Mesothelial cell of epicardium (in vitro differentiated cells): ENCODE data around the gene RPS6KA1. TPM values are rescaled to one million over a fixed set of nuclear protein-coding genes. Genes with fewer than 3 reads are reported as not detected.
"Not testable (repeated sequence)": the region's sequence is repeated elsewhere in the genome, so short reads cannot be mapped to it uniquely, and the experiment has no call there.

ENCODE experiments used
- DNase-seq, 2 experiments: peaks; one replicate each; pipeline ENCODE4 v3.0.0; 2021; ENCODE audit warnings: low spot score in 2 of 2; ENCODE audit not compliant: unreplicated experiment in 2 of 2
- H3K27ac Mint-ChIP-seq: 2 replicates; pipeline ENCODE4 v1.8.0; 2021; ENCODE audit warnings: mixed read lengths
- H3K27me3 Mint-ChIP-seq: 2 replicates; pipeline ENCODE4 v1.8.0; 2021; ENCODE audit warnings: low read depth, mixed read lengths
- H3K36me3 Mint-ChIP-seq: 2 replicates; pipeline ENCODE4 v1.8.0; 2021; ENCODE audit warnings: mixed read lengths
- H3K4me1 Mint-ChIP-seq: 2 replicates; pipeline ENCODE4 v1.8.0; 2021; ENCODE audit warnings: mixed read lengths
- H3K4me3 Mint-ChIP-seq: 2 replicates; pipeline ENCODE4 v1.8.0; 2021; ENCODE audit warnings: mild to moderate bottlenecking, moderate library complexity, mixed read lengths
- H3K9me3 Mint-ChIP-seq: 2 replicates; pipeline ENCODE4 v1.8.0; 2021; ENCODE audit warnings: mixed read lengths
- CTCF ChIP-seq: fragments of 200-600 bp; sonication (generic); IDR thresholded peaks from one replicate; pipeline ENCODE4 v1.5.0; 2021; ENCODE audit warnings: antibody characterized with exemption; ENCODE audit not compliant: unreplicated experiment
- total RNA-seq: library from RNA; stranded (reverse); gene quantifications from 3 replicates; pipeline ENCODE4 v1.2.1, GENCODE V29; 2021

The RPS6KA1 gene
- total RNA-seq, 1 donor from 2014 or later, result 20.2 TPM

DNA sequence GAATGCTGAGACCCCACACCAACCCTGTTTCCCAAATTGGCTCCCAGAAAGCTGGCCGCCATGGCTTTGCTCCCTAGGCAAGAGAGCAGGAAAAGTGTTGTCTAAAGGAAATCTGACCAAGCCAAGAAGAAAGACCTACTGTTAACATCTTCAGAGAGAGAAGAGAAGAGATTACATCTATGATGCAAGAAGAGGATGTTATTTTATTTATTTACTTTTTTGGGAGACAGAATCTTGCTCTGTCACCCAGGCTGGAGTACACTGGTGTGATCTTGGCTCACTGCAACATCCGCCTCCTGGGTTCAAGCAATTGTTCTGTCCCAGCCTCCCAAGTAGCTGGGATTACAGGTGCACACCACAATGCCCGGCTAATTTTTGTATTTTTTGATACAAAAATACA, 35.6 kb upstream of the RPS6KA1 start:
- Mint-ChIP-seq H3K27ac (no peak overlapping the region), H3K36me3 (no peaks in the 10 kb centered on the region), H3K4me1 (no peaks in the 10 kb centered on the region), H3K9me3 (no peaks in the 10 kb centered on the region), H3K27me3 (no peaks in the 10 kb centered on the region), H3K4me3 (no peak overlapping the region)
- DNase-seq, result no peak
- TF ChIP-seq CTCF, result no peak

DNA sequence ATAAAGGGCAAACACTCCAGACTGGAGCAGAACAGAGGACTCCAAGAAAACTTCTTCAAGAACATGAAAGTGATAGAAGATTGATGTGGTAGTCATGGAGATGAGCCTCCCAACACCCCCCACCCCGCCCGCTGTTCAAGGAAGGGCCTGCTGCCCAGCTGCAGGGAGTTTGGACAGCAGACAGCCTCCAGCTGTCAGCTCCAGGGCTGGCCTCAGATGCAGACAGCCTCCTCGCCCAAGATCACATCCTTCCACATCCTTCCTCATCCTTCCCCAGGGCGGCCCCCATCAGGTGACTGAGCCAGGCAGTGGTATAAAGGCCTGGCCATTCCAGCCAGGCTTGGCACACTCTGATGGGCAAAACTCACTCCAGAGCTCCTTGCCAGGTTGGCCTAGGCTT, 32.7 kb upstream of the RPS6KA1 start:
- no peaks in the 10 kb centered on the region for H3K27me3 Mint-ChIP-seq
- peaks cover 2% of the 10 kb centered on the region for H3K4me1 Mint-ChIP-seq
- H3K36me3 Mint-ChIP-seq, result no peaks in the 10 kb centered on the region
- DNase-seq, result no peak
- H3K27ac Mint-ChIP-seq, result no peak overlapping the region
- no peaks in the 10 kb centered on the region for H3K9me3 Mint-ChIP-seq
- H3K4me3 Mint-ChIP-seq, result no peak overlapping the region
- TF ChIP-seq CTCF, result no peak

DNA sequence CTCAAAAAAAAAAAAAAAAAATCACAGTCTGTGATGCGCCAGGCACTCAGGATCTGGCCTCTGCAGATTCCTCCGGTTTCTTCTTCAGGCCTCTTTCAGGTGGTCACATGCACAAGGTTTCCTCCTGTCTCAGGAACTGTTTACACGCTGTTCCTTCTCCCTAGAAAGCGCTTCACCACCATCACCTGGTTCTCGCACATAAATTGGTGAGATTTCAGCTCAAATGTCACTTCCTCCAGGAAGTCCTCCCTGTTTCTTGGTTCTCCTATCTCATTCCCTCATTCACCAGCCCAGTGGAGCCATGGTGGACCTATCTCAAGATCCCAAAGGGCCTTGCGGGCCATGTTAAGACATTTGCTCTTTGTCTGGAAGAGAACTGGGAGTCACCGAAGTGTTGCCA, 30.7 kb upstream of the RPS6KA1 start:
- no peaks in the 10 kb centered on the region for H3K36me3 Mint-ChIP-seq
- H3K9me3 Mint-ChIP-seq, result no peaks in the 10 kb centered on the region
- no peaks in the 10 kb centered on the region for H3K27me3 Mint-ChIP-seq
- TF ChIP-seq CTCF, result no peak
- peak overlapping the region; percentile 31 for H3K4me3 Mint-ChIP-seq
- DNase-seq, result no peak
- no peak overlapping the region for H3K27ac Mint-ChIP-seq
- peaks cover 2% of the 10 kb centered on the region for H3K4me1 Mint-ChIP-seq

DNA sequence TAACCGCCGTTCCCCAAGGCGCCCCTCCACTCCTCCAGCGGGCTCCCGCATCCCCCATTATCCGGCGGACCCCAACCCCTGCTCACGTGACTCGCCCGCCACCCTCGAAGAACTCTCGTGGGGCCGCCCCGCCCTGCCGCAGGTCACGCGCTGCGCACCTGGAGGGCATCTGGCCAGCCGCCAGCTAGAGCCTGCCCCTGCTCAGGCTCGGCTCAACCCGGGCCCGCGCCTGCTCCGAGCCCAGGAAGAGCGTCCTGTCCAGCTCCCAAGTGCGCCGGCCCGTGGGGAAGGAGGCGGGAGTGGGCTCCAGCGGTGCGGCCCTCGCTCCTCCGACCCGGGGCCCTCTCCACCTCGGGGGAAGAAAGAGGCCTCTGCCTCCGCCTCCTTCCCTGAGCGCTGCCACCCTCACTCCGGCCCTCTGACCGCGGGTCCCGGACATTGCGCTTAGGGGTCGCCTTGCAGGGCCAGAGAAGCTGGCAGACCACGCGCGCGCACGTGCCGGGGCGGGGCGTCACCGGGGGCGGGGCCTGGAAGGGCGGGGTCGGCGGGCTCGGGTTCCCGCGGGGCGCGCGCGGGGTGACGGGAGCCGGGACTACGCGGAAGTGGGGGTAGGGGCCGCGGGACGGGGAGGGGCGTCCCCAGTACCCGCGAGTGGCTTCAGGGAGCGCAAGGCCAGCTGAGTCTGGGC, 28.9 kb upstream of the RPS6KA1 start:
- H3K4me3 Mint-ChIP-seq, result peak overlapping the region; percentile 77
- H3K27me3 Mint-ChIP-seq, result no peaks in the 10 kb centered on the region
- DNase-seq, result peak; percentile 78 to 88
- peak overlapping the region; percentile 78 for H3K27ac Mint-ChIP-seq
- no peaks in the 10 kb centered on the region for H3K36me3 Mint-ChIP-seq
- peaks cover 2% of the 10 kb centered on the region for H3K4me1 Mint-ChIP-seq
- TF ChIP-seq CTCF, result peak; percentile 76
- no peaks in the 10 kb centered on the region for H3K9me3 Mint-ChIP-seq

DNA sequence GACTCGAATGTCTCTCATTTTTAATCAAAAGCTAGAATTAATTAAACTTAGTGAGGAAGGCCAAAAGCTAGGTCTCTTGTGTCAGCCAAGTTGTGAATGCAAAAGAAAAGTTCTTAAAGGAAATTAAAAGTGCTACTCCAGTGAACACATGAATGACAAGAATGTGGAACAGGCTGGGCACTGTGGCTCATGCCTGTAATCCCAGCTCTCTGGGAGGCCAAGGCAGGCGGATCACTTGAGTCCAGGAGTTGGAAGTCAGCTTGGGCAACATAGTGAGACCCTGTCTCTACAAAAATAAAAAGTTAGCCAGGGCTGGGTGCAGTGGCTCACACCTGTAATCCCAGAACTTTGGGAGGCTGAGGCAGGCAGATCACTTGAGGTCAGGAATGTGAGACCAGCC, 18.9 kb upstream of the RPS6KA1 start:
- not testable (repeated sequence) for H3K4me3 Mint-ChIP-seq, H3K4me1 Mint-ChIP-seq, DNase-seq, H3K9me3 Mint-ChIP-seq, H3K27me3 Mint-ChIP-seq, H3K36me3 Mint-ChIP-seq, H3K27ac Mint-ChIP-seq

GRCh38 chr1:26515836-26516235, 13.7 kb upstream of the RPS6KA1 start:
- not testable (repeated sequence) for DNase-seq, H3K27me3 Mint-ChIP-seq, H3K27ac Mint-ChIP-seq, H3K36me3 Mint-ChIP-seq, H3K4me3 Mint-ChIP-seq, H3K9me3 Mint-ChIP-seq, H3K4me1 Mint-ChIP-seq
